Skeletal muscle satellite cell (primary cell): ENCODE data around the gene PEX6. TPM values are rescaled to one million over a fixed set of nuclear protein-coding genes. Genes with fewer than 3 reads are reported as not detected.
A peak's percentile ranks its signal among the peaks of the same experiment; 100 is the strongest.

ENCODE experiments used
- H3K27me3 ChIP-seq: 2 replicates; pipeline ENCODE4 v1.7.0; 2013; ENCODE audit warnings: low read length; ENCODE audit not compliant: control insufficient read depth, insufficient read depth
- H3K36me3 ChIP-seq: 2 replicates; pipeline ENCODE4 v1.7.0; 2013; ENCODE audit warnings: mild to moderate bottlenecking, control low read depth, low read length; ENCODE audit not compliant: insufficient read depth
- H3K4me1 ChIP-seq: 2 replicates; pipeline ENCODE4 v1.7.0; 2013; ENCODE audit warnings: low read length; ENCODE audit not compliant: control insufficient read depth, insufficient read depth
- H3K4me2 ChIP-seq: 2 replicates; pipeline ENCODE4 v1.7.0; 2013; ENCODE audit warnings: mild to moderate bottlenecking, low read length
- H3K4me3 ChIP-seq: 2 replicates; pipeline ENCODE4 v1.7.0; 2013; ENCODE audit warnings: low read length
- H3K9ac ChIP-seq: 2 replicates; pipeline ENCODE4 v1.7.0; 2013; ENCODE audit warnings: mild to moderate bottlenecking, low read depth, low read length, moderate library complexity
- H3K9me3 ChIP-seq: replicated peaks from 2 replicates; pipeline ENCODE4 v1.7.0; 2013; ENCODE audit warnings: mild to moderate bottlenecking, control low read depth, low read length
- total RNA-seq: library from RNA; depleted of rRNA; stranded (reverse); fragments of >200 nt; gene quantifications from 2 replicates; pipeline ENCODE4 v1.2.3, GENCODE V29; 2012; rRNA removed

The PEX6 gene, protein sequence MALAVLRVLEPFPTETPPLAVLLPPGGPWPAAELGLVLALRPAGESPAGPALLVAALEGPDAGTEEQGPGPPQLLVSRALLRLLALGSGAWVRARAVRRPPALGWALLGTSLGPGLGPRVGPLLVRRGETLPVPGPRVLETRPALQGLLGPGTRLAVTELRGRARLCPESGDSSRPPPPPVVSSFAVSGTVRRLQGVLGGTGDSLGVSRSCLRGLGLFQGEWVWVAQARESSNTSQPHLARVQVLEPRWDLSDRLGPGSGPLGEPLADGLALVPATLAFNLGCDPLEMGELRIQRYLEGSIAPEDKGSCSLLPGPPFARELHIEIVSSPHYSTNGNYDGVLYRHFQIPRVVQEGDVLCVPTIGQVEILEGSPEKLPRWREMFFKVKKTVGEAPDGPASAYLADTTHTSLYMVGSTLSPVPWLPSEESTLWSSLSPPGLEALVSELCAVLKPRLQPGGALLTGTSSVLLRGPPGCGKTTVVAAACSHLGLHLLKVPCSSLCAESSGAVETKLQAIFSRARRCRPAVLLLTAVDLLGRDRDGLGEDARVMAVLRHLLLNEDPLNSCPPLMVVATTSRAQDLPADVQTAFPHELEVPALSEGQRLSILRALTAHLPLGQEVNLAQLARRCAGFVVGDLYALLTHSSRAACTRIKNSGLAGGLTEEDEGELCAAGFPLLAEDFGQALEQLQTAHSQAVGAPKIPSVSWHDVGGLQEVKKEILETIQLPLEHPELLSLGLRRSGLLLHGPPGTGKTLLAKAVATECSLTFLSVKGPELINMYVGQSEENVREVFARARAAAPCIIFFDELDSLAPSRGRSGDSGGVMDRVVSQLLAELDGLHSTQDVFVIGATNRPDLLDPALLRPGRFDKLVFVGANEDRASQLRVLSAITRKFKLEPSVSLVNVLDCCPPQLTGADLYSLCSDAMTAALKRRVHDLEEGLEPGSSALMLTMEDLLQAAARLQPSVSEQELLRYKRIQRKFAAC
- total RNA-seq = 8.4 and 19.9 TPM in 2 replicates

DNA sequence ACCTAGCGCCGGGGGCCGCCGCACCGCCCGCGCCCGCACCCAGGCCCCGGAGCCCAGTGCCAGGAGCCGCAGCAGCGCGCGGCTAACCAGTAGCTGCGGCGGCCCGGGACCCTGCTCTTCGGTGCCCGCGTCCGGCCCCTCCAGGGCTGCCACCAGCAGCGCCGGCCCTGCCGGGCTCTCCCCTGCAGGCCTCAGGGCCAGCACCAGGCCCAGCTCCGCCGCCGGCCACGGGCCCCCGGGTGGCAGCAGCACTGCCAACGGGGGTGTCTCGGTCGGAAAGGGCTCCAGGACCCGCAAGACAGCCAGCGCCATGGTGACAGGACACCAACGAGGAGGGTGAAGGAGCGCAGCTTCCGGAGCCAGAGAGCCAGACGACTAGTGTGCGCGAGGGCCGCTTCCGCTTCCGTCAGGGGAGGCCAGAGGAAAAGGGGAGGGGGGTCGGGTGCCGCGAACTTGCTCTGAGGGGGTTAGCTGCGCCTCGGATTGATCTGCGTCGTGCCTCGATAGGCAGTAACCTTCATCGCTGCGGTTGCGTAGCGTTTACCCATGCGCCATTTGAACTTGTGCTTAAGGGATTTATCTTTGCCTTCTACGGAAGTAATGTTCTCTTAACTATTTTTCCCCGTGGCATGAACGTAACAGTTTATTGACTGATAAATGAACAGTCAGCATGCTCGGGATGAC is at the start of gene PEX6:
PEX6 (minus strand) TSS at position 343 of the 684 bp plus-strand sequence; CDS start at position 312, 31 bp downstream.
- Histone ChIP-seq H3K36me3 (no peaks in the 10 kb centered on the region), H3K9me3 (no peaks in the 10 kb centered on the region), H3K9ac (peak within 1 kb of the TSS; percentile 89), H3K4me1 (peaks cover 21% of the 10 kb centered on the region), H3K4me3 (peak within 1 kb of the TSS; percentile 84), H3K4me2 (peak within 1 kb of the TSS; percentile 88), H3K27me3 (no peaks in the 10 kb centered on the region)

- Histone ChIP-seq H3K4me1 (peaks cover under 1% of the 10 kb centered on the region), H3K36me3 (peaks cover 65% of the 10 kb centered on the region), H3K27me3 (no peaks in the 10 kb centered on the region), H3K9me3 (no peaks in the 10 kb centered on the region), H3K4me2 (no peak overlapping the region), H3K9ac (no peak overlapping the region), H3K4me3 (no peak overlapping the region)
Observed at GRCh38 chr6:43026365-43026764, 47.4 kb upstream of the PEX6 start.

DNA sequence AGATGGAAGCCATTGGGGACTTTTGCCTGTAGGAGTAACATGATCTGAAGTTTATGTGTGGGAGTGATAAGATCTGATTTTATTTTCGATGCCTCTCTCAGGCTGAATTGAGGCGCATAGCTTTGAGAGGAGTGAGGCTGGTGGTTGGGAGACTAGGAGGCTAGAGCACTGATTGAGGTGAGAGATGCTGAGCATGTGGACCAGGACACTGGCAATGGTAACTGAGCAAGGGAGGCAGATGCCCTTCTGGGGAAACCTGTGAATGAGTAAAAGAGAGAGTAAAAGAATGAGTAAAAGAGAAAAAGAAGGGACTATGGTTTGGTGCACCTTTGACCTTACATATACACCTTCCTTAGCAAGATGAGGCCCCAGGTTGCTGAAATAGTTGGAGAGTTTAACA is 45.5 kb upstream of the PEX6 start:
- H3K27me3 ChIP-seq = no peaks in the 10 kb centered on the region
- H3K9me3 ChIP-seq = no peaks in the 10 kb centered on the region
- no peak overlapping the region for H3K4me2 ChIP-seq
- H3K9ac ChIP-seq = no peak overlapping the region
- peaks cover 73% of the 10 kb centered on the region for H3K36me3 ChIP-seq
- H3K4me3 ChIP-seq = no peak overlapping the region
- peaks cover 10% of the 10 kb centered on the region for H3K4me1 ChIP-seq

DNA sequence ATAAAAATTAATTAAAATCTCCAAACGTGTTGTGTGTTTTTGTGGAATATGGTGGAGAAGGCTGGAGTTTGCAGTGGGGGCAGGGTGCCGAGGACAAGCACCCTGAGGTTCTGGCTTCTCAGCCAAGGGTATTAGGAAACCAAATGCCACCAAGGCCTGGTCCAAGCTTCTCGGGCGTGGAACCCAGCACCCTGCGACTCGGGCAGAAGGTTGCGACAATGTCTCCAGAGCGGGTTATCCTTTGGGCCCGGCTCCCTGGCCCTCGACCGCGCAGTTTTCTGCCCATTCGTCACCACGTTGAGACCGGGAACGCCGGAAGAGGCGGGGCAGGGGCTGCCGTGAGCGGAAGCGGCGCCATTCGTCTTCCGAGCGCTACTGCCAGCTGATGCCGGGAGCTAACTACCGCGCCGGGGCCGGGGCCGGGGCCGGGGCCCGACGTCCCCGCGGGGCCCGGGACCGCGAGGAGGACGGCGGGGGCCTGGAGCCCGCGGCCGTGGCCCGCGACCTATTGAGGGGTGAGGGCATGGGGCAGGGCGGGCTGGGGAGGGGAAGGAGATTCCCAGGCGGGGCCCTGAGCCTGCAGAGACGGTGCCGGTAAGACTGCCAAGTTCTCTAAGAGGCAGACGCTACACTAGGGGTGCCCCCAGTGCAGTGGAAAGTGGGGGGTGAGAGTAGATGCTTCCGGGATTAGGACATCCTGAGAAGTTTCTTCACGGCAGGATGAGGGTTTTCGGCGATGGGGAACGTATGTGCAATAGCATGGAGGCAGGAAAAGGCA is 42.5 kb upstream of the PEX6 start, which contains the start of gene RRP36:
RRP36 (plus strand) TSS at position 354 of the 778 bp plus-strand sequence; CDS start at position 386, 32 bp downstream.
- H3K4me1 ChIP-seq = peaks cover 13% of the 10 kb centered on the region
- H3K36me3 ChIP-seq = peaks cover 73% of the 10 kb centered on the region
- H3K27me3 ChIP-seq = no peaks in the 10 kb centered on the region
- H3K9me3 ChIP-seq = no peaks in the 10 kb centered on the region
- H3K4me2 ChIP-seq = peak within 1 kb of the TSS; percentile 96
- peak within 1 kb of the TSS; percentile 98 for H3K9ac ChIP-seq
- H3K4me3 ChIP-seq = peak within 1 kb of the TSS; percentile 100

GRCh38 chr6:43020847-43021246 is 41.9 kb upstream of the PEX6 start:
- H3K4me1 ChIP-seq = peaks cover 18% of the 10 kb centered on the region
- H3K9ac ChIP-seq = peak overlapping the region; percentile 98
- H3K9me3 ChIP-seq = no peaks in the 10 kb centered on the region
- peaks cover 67% of the 10 kb centered on the region for H3K36me3 ChIP-seq
- peak overlapping the region; percentile 96 for H3K4me2 ChIP-seq
- H3K4me3 ChIP-seq = peak overlapping the region; percentile 100
- no peaks in the 10 kb centered on the region for H3K27me3 ChIP-seq

DNA sequence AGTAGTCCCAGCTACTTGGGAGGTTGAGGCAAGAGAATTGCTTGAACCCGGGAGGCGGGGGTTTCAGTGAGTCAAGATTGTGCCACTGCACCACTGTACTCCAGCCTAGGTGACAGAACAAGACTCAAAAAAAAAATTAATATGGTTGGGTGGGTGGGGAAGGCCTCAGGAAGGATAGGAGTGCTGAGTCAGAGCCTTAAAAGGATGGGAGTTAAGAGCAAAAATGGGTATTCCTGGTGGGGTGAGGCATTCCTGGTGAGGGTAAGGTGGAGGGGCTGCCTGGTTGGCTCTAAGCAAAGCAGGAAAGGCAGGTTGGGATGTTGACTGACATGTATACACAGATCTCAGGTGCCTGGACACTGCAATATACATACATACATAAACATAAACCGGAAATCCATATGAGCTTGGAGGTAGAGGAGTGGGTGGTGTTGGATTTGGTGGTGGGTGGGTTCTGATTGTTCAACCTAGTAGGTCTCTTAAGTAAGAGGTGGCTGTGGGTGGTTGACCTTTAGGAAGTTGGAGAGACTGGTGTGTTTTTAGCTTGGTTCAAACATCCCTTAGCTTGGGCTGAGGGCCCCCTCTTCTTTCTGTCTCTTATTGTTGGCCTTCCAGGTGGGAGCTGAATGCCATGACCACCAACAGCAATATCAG is 41.2 kb upstream of the PEX6 start:
- Histone ChIP-seq H3K36me3 (peaks cover 63% of the 10 kb centered on the region), H3K4me2 (no peak overlapping the region), H3K4me3 (no peak overlapping the region), H3K9ac (peak overlapping the region; percentile 98), H3K27me3 (no peaks in the 10 kb centered on the region), H3K9me3 (no peaks in the 10 kb centered on the region), H3K4me1 (peaks cover 21% of the 10 kb centered on the region)

DNA sequence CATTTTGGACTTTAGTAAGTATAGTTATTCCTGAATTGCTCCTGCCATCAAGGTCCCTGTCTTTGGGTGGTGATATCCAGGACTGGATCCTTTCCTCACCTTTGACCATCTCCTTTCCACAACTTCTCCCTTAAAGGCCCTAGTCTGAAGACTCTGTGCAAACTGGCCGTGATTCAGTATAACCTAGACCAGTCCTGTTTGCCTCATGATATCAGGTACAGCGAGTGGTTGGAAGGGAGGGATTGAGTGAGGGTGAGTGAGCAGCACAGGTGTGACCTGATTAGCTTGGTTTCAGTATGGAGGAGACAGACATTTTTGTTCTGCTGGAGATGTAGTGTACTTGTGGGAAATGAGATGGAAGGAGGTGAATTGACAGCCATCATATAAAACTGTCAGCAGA is 40.2 kb upstream of the PEX6 start:
- peaks cover 26% of the 10 kb centered on the region for H3K4me1 ChIP-seq
- H3K9me3 ChIP-seq = no peaks in the 10 kb centered on the region
- H3K9ac ChIP-seq = no peak overlapping the region
- H3K4me2 ChIP-seq = no peak overlapping the region
- no peaks in the 10 kb centered on the region for H3K27me3 ChIP-seq
- no peak overlapping the region for H3K4me3 ChIP-seq
- peaks cover 53% of the 10 kb centered on the region for H3K36me3 ChIP-seq

- peaks cover 39% of the 10 kb centered on the region for H3K4me1 ChIP-seq
- H3K9me3 ChIP-seq = no peaks in the 10 kb centered on the region
- no peak overlapping the region for H3K4me2 ChIP-seq
- no peak overlapping the region for H3K4me3 ChIP-seq
- H3K27me3 ChIP-seq = no peaks in the 10 kb centered on the region
- H3K9ac ChIP-seq = no peak overlapping the region
- peaks cover 51% of the 10 kb centered on the region for H3K36me3 ChIP-seq
Observed at GRCh38 chr6:43016943-43017334, 38.0 kb upstream of the PEX6 start.

- Histone ChIP-seq H3K36me3 (peaks cover 53% of the 10 kb centered on the region), H3K9ac (no peak overlapping the region), H3K9me3 (no peaks in the 10 kb centered on the region), H3K27me3 (no peaks in the 10 kb centered on the region), H3K4me3 (no peak overlapping the region), H3K4me2 (no peak overlapping the region), H3K4me1 (peaks cover 42% of the 10 kb centered on the region)
Observed at GRCh38 chr6:43016176-43016942, 37.4 kb upstream of the PEX6 start.
